HG03469 (cell line): ENCODE data around the gene ANKRD11.
"Not testable (repeated sequence)": the region's sequence is repeated elsewhere in the genome, so short reads cannot be mapped to it uniquely, and the experiment has no call there.

ENCODE experiments used
- ATAC-seq: cut with Tn5 transposase; IDR thresholded peaks from one replicate; pipeline ENCODE4 v1.9.1; 2021; ENCODE audit warnings: mild to moderate bottlenecking, moderate library complexity, moderate number of reproducible peaks; ENCODE audit not compliant: unreplicated experiment

Gene ANKRD11

GRCh38 chr16:89435059-89435458, 55.3 kb downstream of the ANKRD11 start:
- not testable (repeated sequence) for ATAC-seq

- ATAC-seq: no peak
Measured at GRCh38 chr16:89434490-89434889, 55.9 kb downstream of the ANKRD11 start.

GRCh38 chr16:89433363-89433984, 56.9 kb downstream of the ANKRD11 start:
- not testable (repeated sequence) for ATAC-seq

- ATAC-seq: no peak
Measured at GRCh38 chr16:89431630-89432029, 58.7 kb downstream of the ANKRD11 start.

GRCh38 chr16:89431158-89431584, 59.2 kb downstream of the ANKRD11 start:
- ATAC-seq: no peak

- ATAC-seq: no peak
Measured at GRCh38 chr16:89430436-89431157, 59.8 kb downstream of the ANKRD11 start.

GRCh38 chr16:89428605-89429004, 61.8 kb downstream of the ANKRD11 start:
- not testable (repeated sequence) for ATAC-seq

- ATAC-seq: no peak
Measured at GRCh38 chr16:89426736-89427530, 63.4 kb downstream of the ANKRD11 start.

GRCh38 chr16:89425523-89425922, 64.8 kb downstream of the ANKRD11 start:
- ATAC-seq: no peak

- no peak for ATAC-seq
Measured at GRCh38 chr16:89423681-89424260, 66.6 kb downstream of the ANKRD11 start.

- no peak for ATAC-seq
Measured at GRCh38 chr16:89422905-89423630, 67.3 kb downstream of the ANKRD11 start.

GRCh38 chr16:89422527-89422904, 67.8 kb downstream of the ANKRD11 start:
- no peak for ATAC-seq

GRCh38 chr16:89421300-89421699, 69.1 kb downstream of the ANKRD11 start:
- ATAC-seq: not testable (repeated sequence)

GRCh38 chr16:89420204-89420603, 70.2 kb downstream of the ANKRD11 start:
- ATAC-seq: no peak

- no peak for ATAC-seq
Measured at GRCh38 chr16:89418352-89418751, 72.0 kb downstream of the ANKRD11 start.

- no peak for ATAC-seq
Measured at GRCh38 chr16:89417352-89417751, 73.0 kb downstream of the ANKRD11 start.

- no peak for ATAC-seq
Measured at GRCh38 chr16:89413811-89414585, 76.4 kb downstream of the ANKRD11 start.

GRCh38 chr16:89412811-89413210, 77.5 kb downstream of the ANKRD11 start:
- ATAC-seq: no peak

- no peak for ATAC-seq
Measured at GRCh38 chr16:89411335-89411850, 79.0 kb downstream of the ANKRD11 start.
